ENCODE results near the gene TTC28. TPM values are rescaled to one million over a fixed set of nuclear protein-coding genes. Genes with fewer than 3 reads are reported as not detected.

TTC28 gene
- total RNA-seq, 1 donor from 2014 or later = 7.9 TPM

Other genes starting within 250 kb of the TTC28 start
- 13.5 and 14.9 TPM in 2 replicates for gene CHEK2, start 62.0 kb upstream of the TTC28 start, total RNA-seq
- 16.0 and 17.0 TPM in 2 replicates for gene HSCB, start 62.2 kb upstream of the TTC28 start, total RNA-seq
- gene CCDC117, start 92.9 kb upstream of the TTC28 start, total RNA-seq = 16.3 and 21.9 TPM in 2 replicates
- gene XBP1, start 120.7 kb upstream of the TTC28 start, total RNA-seq = 57.7 and 67.3 TPM in 2 replicates
- gene ZNRF3, start 203.7 kb upstream of the TTC28 start, total RNA-seq = 0.51 and 0.69 TPM in 2 replicates